Measurements from ENCODE around the gene TMEM54.

DNA sequence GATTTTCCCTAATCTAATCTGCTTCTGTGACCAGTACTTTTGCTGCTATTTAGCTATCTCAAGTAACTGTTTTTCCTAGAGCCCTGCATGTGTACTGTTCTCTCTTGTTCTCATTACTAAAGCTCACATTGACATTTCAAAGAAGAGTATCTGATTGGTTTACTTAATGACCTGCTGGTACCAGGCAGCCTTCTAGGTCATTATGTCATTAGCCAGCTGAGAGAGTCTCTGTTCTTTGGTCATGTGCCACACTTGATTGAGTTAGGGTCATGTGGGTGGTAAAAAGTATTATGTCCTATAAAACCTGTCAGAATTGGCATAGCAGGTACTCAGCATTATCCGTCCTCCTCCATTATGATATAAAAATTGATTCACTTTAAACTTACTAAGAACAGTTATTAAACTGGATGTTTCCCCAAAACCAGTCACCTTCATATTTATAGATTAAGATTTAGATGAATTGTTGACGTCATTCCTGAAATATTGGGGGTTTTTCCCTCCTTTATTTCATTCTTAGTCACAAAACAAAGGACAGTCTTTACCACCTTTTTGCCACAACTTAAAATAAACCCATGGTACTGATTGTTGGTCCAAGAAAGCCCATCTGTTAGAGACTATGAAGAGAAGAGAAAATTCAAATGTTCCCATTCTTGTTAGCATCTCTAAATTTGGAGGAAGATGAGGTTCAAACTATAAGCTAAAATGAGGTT is 52.7 kb downstream of the TMEM54 start:
- TF ChIP-seq, protein P1, sequence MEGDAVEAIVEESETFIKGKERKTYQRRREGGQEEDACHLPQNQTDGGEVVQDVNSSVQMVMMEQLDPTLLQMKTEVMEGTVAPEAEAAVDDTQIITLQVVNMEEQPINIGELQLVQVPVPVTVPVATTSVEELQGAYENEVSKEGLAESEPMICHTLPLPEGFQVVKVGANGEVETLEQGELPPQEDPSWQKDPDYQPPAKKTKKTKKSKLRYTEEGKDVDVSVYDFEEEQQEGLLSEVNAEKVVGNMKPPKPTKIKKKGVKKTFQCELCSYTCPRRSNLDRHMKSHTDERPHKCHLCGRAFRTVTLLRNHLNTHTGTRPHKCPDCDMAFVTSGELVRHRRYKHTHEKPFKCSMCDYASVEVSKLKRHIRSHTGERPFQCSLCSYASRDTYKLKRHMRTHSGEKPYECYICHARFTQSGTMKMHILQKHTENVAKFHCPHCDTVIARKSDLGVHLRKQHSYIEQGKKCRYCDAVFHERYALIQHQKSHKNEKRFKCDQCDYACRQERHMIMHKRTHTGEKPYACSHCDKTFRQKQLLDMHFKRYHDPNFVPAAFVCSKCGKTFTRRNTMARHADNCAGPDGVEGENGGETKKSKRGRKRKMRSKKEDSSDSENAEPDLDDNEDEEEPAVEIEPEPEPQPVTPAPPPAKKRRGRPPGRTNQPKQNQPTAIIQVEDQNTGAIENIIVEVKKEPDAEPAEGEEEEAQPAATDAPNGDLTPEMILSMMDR (conservative IDR thresholded peaks at IDR 0.05; ENCODE audit: low read depth in 2 of 2), result no peak
- no peak for TF ChIP-seq POLR2AphosphoS5 (IDR thresholded peaks at IDR 0.05; ENCODE audit: low read depth)
- TF ChIP-seq EZH2 (IDR thresholded peaks at IDR 0.05; ENCODE audit: low read depth, unreplicated experiment), result no peak
- TF ChIP-seq, protein P2, sequence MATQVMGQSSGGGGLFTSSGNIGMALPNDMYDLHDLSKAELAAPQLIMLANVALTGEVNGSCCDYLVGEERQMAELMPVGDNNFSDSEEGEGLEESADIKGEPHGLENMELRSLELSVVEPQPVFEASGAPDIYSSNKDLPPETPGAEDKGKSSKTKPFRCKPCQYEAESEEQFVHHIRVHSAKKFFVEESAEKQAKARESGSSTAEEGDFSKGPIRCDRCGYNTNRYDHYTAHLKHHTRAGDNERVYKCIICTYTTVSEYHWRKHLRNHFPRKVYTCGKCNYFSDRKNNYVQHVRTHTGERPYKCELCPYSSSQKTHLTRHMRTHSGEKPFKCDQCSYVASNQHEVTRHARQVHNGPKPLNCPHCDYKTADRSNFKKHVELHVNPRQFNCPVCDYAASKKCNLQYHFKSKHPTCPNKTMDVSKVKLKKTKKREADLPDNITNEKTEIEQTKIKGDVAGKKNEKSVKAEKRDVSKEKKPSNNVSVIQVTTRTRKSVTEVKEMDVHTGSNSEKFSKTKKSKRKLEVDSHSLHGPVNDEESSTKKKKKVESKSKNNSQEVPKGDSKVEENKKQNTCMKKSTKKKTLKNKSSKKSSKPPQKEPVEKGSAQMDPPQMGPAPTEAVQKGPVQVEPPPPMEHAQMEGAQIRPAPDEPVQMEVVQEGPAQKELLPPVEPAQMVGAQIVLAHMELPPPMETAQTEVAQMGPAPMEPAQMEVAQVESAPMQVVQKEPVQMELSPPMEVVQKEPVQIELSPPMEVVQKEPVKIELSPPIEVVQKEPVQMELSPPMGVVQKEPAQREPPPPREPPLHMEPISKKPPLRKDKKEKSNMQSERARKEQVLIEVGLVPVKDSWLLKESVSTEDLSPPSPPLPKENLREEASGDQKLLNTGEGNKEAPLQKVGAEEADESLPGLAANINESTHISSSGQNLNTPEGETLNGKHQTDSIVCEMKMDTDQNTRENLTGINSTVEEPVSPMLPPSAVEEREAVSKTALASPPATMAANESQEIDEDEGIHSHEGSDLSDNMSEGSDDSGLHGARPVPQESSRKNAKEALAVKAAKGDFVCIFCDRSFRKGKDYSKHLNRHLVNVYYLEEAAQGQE (IDR thresholded peaks at IDR 0.05; ENCODE audit: unreplicated experiment), result no peak
- no peak for TF ChIP-seq ZNF331 (CRISPR knock-in tag; IDR thresholded peaks at IDR 0.05; ENCODE audit: low read depth)
- TF ChIP-seq, protein P3, sequence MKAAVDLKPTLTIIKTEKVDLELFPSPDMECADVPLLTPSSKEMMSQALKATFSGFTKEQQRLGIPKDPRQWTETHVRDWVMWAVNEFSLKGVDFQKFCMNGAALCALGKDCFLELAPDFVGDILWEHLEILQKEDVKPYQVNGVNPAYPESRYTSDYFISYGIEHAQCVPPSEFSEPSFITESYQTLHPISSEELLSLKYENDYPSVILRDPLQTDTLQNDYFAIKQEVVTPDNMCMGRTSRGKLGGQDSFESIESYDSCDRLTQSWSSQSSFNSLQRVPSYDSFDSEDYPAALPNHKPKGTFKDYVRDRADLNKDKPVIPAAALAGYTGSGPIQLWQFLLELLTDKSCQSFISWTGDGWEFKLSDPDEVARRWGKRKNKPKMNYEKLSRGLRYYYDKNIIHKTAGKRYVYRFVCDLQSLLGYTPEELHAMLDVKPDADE (IDR thresholded peaks at IDR 0.05), result no peak
- no peak for TF ChIP-seq EZH2phosphoT487 (IDR thresholded peaks at IDR 0.05; ENCODE audit: unreplicated experiment)
- TF ChIP-seq JUNB (IDR thresholded peaks at IDR 0.05; ENCODE audit: unreplicated experiment), result no peak
- no peak for TF ChIP-seq CREB1 (CRISPR knock-in tag; IDR thresholded peaks at IDR 0.05; ENCODE audit: low read depth)
